Measurements from ENCODE around the gene ATOH8.
"Not testable (repeated sequence)": the region's sequence is repeated elsewhere in the genome, so short reads cannot be mapped to it uniquely, and the experiment has no call there.

The ATOH8 gene

GRCh38 chr2:85822766-85823165 lies 69.0 kb downstream of the ATOH8 start:
- no peak for TF ChIP-seq CTCF (IDR thresholded peaks at IDR 0.05)
- no peak for DNase-seq
- Mint-ChIP-seq H3K27me3 (ENCODE audit: low read depth, poor library complexity) (peaks cover 15% of the 10 kb centered on the region), H3K4me1 (peaks cover 7% of the 10 kb centered on the region), H3K4me3 (no peak overlapping the region), H3K9me3 (no peaks in the 10 kb centered on the region), H3K27ac (no peak overlapping the region), H3K36me3 (ENCODE audit: low read depth) (no peaks in the 10 kb centered on the region)

DNA sequence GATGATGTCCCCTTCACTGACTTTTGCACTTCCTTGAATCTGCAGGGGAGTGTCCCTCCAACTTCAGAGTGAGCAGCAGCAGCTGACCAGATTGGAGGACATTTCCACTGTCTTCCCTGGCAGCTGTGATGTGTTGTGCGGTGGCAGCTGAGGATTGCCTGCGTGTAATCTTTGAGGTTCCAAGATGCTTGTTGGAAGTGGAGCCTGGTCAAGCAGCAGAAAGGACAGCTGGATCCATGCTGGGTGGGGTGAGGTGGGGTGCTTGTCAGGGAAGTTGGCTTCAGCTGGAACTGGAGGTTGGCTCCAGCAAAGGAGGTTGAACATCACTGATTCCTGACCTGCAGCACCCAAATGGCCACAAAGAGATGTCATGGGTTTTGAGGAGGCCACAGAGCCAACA lies 70.2 kb downstream of the ATOH8 start:
- no peaks in the 10 kb centered on the region for H3K36me3 Mint-ChIP-seq (ENCODE audit: low read depth)
- TF ChIP-seq CTCF (IDR thresholded peaks at IDR 0.05), result no peak
- peaks cover 12% of the 10 kb centered on the region for H3K27me3 Mint-ChIP-seq (ENCODE audit: low read depth, poor library complexity)
- DNase-seq, result no peak
- H3K4me1 Mint-ChIP-seq, result peaks cover 13% of the 10 kb centered on the region
- no peak overlapping the region for H3K4me3 Mint-ChIP-seq
- no peaks in the 10 kb centered on the region for H3K9me3 Mint-ChIP-seq
- no peak overlapping the region for H3K27ac Mint-ChIP-seq

DNA sequence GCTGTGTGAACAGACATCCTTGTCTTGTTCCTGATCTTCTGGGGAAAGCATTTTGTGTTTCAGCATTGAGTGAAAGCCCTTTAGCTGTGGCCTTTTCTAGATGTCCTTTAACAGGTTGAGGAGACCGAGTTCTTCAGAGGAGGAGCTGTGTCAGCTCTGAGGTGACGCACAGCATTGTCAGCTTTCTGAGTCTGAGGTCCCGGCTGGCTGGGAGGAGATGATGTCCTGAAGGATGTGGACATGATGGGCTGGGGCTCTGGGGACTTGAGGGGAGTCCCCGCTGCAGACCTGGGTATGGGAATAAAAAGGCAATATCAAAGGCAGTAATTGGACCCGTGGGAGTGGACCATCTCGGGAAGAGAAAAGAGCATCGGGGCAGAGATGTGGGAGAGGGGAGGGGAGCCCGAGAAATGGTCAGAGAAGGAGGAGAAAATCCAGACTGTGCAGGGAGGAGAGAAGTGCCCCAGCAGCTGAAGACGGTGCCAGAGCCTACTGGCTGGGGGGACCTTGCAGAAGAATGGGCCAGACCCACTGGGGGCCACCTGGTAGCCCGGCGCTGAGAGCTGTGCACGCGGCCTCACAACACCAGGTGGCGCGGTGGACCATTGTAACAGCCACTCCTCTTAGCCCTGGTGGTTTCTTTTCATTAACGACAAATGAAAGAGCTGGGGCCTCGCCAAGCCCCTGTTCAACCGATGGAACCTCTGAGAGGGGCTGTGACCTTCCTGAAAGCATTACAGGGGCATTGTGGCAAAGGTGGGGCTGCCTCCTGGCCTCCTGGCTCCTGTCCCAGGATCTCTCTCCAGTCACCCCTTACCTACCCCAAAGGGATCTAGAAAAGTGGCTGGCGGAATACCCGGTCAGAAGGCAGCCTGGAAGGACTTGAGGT lies 73.4 kb downstream of the ATOH8 start:
- H3K9me3 Mint-ChIP-seq, result peaks cover 3% of the 10 kb centered on the region
- peaks cover 19% of the 10 kb centered on the region for H3K27me3 Mint-ChIP-seq (ENCODE audit: low read depth, poor library complexity)
- no peak overlapping the region for H3K27ac Mint-ChIP-seq
- no peaks in the 10 kb centered on the region for H3K36me3 Mint-ChIP-seq (ENCODE audit: low read depth)
- peak; percentile 85 for DNase-seq
- peak overlapping the region; percentile 15 for H3K4me3 Mint-ChIP-seq
- H3K4me1 Mint-ChIP-seq, result peaks cover 13% of the 10 kb centered on the region
- peak; percentile 79 for TF ChIP-seq CTCF (IDR thresholded peaks at IDR 0.05)

- DNase-seq, result no peak
- TF ChIP-seq CTCF (IDR thresholded peaks at IDR 0.05), result no peak
- Mint-ChIP-seq H3K4me3 (no peak overlapping the region), H3K27ac (no peak overlapping the region), H3K4me1 (peaks cover 13% of the 10 kb centered on the region), H3K27me3 (ENCODE audit: low read depth, poor library complexity) (peaks cover 19% of the 10 kb centered on the region), H3K9me3 (peaks cover 3% of the 10 kb centered on the region), H3K36me3 (ENCODE audit: low read depth) (no peaks in the 10 kb centered on the region)
Measured at GRCh38 chr2:85827879-85828569, 74.2 kb downstream of the ATOH8 start.

- no peak for DNase-seq
- Mint-ChIP-seq H3K36me3 (ENCODE audit: low read depth) (no peaks in the 10 kb centered on the region), H3K4me1 (peaks cover 13% of the 10 kb centered on the region), H3K27me3 (ENCODE audit: low read depth, poor library complexity) (peaks cover 19% of the 10 kb centered on the region), H3K27ac (no peak overlapping the region), H3K4me3 (no peak overlapping the region), H3K9me3 (peaks cover 3% of the 10 kb centered on the region)
- TF ChIP-seq CTCF (IDR thresholded peaks at IDR 0.05), result no peak
Measured at GRCh38 chr2:85828725-85829124, 74.9 kb downstream of the ATOH8 start.

DNA sequence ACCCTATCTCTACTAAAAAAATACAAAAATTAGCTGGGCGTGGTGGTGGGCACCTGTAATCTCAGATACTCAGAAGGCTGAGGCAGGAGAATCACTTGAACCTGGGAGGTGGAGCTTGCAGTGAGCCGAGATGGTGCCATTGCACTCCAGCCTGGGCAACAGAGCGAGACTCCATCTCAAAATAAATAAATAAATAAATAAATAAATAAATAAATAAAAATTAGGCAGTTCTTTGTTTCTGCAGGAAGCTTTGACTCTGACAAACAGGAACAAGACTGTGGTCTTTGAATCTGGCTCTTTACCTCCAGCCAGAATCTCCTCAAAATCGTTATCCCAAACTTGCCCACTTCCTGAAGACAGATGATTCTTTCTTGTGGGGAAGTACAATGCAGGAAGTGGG lies 75.6 kb downstream of the ATOH8 start:
- H3K4me3 Mint-ChIP-seq; H3K9me3 Mint-ChIP-seq; DNase-seq; H3K27ac Mint-ChIP-seq; H3K36me3 Mint-ChIP-seq (ENCODE audit: low read depth): not testable (repeated sequence)
- Mint-ChIP-seq H3K4me1 (peaks cover 13% of the 10 kb centered on the region), H3K27me3 (ENCODE audit: low read depth, poor library complexity) (peaks cover 19% of the 10 kb centered on the region)

Measured in nephron progenitor cell (in vitro differentiated cells).